NCI-H2029 (cell line): ENCODE results near the gene MYADML2.

ENCODE experiments used
- DNase-seq: peaks from one replicate; lab custom pipeline; 2025; lab: John Stamatoyannopoulos, UW

The MYADML2 gene

DNA sequence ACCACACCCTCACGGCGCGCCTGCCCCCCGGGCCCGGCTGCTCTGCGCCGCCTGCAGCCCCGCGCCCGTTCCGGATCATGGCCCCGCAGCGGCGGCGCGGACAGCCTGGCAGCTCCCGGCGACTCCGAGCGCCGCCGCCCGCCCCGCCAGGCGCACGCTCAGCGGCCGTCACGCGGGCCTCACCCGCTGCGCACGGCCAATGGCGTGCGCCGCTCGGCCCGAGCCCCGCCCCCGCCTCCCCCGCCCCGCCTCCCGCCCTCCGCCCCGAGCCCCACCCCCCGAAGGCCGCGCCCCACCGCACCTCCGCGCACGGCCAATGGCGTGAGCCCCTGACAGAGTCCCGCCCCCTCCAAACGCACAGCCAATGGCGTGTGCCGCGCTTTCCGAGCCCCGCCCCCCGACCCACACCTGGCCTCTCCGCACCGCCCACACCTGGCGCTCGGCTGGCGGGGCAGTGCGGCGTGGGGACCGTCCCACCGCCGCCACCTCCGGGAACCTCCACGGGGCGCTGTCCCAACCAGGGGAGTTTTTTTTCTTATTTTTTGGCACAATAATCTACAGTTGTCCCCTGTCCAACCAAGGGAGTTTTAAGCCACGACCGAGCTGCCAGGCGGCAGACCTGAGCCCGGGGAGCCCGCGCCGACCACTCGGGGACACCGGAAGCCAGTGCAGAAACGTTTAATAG lies 35.6 kb downstream of the MYADML2 start, which contains the start of gene PCYT2:
TSS of gene PCYT2 (minus strand) at position 123 of the 685 bp plus-strand sequence. CDS start at position 79, 44 bp downstream.
- peak; percentile 89 for DNase-seq

DNA sequence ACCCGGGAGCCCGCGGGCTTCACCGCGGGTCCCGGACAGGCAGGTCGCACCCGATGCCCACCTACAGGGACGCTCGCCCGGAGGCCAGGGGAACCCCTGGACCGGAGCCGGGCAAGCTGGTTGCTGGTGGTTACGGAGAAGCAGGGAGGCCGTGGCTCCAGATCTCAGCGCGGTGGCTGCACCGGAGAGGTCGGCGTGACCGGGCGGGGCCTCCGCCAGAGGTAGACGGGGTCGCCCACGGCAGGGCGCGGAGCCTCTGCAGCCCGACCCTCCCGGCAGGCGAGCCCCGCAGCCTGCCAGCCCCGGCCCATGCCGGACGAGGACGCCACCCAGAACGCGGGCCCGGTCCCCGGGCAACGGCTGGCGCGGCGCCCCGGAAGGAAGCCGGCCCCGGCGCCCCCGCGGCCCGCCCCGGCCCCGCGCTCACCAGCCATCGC lies 36.2 kb downstream of the MYADML2 start:
- DNase-seq: no peak

DNA sequence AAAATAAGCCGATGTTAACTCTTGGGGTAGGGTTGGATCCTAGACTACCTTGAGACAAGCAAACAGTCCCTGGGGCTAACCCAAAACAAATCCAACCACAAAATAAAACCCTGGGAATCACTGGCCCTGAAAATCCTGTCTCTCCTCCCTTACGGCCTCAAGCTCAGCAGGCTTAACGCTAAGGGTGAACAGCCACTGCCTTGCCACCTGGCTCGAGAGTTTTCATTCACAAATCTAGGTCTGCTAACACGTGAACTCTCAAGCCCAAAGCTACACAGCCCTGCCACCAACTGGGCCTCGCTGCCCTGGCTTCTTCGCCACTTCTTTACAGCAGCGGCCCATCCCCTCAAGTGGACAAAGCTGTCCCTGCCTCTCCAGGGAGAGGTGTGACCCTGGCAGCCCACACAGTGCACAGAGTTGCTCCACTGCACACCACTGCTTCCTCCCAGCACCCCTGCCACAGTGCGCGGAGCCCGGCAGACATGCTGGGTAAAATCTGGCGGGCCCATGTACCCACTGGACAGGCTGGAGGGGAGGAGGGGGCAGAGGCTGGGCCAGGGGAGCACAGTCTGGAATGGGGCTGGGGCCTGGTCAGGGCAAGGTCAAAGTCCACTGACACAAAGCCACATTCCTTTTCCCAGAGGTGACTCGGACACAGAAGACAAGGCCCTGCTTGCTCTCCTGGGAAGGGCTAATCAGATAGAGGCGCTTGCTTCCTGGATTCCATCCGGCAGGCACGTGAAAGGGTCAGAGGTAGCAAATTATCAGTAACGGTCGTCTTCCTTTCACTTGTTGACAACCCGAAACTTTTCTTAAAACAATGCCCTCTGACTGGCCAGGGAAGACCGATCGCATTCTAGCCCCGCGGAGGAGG lies 36.8 kb downstream of the MYADML2 start:
- no peak for DNase-seq

DNA sequence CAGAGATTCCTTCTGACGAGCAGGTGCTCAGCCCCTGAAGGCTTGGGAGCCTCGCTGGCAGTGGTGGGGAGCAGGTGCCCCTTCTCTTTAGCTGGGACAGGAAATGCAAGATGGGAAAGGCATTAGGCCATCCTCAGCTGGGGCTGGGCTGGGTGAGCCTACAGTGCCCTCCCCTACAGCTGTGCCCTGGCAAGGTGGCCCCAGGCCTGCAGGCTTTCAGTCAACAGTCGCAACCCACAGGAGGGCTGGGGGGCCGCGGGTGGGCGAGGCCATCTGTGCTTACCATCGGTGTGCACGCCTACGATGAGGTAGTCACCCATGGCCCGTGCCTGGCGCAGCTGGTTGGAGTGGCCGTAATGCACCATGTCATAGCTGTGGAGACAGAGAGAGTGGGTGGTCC lies 37.8 kb downstream of the MYADML2 start:
- no peak for DNase-seq

DNA sequence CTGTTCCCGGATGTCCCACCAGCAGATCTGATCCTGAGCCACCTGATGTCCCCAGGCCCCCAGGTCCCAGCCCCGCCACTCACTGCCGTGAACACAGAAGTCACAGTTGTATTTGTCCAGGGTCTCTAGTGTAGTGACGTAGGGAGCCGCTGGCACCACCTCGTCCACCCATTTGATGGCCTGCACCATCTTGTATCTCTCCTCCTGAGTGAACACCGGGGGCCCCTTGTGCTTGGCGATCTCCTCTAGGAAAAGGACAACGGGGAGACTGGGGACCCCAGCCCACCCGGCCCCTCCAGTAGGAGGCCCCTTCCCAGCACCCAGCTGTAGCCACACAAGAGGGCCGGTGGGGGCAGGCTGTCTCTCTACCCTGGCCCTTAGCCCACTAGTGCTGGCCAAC lies 38.2 kb downstream of the MYADML2 start:
- no peak for DNase-seq

DNA sequence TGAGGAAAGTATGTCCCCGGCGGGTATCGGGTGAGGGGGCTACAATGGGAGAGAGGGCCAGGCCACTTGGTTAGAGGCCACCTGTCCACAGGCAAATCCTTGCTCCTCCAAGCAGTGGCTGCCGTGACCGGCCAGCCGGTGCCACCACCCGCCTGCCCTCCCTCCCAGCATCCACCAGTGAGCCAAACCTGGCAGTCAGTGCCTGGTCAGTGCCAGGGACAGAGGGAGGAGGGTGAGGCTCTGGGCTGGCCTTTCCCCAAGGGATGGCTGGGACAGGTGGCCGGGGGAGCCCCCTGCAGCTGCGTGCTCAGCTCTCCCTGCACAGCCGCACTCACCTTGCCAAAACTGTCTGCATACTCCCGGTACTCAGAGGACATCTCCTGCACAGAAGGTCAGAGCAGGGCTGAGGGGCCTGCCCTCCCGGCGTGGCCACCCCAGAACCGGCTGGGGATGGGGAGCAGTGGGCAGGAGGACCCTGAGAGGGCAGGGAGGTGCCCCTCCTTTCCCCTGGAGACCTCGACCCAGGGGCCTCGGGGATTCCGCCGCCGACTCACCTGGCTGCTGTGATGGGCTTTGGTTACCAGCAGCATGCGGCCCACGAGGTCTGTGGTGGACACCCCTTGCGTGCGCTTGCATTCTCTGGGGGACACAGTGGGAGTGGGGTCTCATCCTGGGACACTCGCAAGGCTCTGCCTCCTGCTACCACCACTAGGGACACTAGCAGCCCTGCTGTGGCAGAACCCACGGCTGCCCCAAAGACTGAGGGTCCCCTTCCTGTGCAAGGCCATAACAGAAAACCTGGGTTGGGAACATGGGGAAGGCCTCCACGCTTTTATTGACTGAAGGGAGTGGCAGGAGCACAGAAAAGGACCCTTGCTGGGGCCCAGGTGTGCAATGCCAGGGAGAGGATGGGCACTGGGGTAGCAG lies 39.6 kb downstream of the MYADML2 start:
- DNase-seq: no peak

- no peak for DNase-seq
Measured at GRCh38 chr17:81906476-81907218, 40.4 kb downstream of the MYADML2 start.

- DNase-seq: no peak
Measured at GRCh38 chr17:81905993-81906392, 41.0 kb downstream of the MYADML2 start.

DNA sequence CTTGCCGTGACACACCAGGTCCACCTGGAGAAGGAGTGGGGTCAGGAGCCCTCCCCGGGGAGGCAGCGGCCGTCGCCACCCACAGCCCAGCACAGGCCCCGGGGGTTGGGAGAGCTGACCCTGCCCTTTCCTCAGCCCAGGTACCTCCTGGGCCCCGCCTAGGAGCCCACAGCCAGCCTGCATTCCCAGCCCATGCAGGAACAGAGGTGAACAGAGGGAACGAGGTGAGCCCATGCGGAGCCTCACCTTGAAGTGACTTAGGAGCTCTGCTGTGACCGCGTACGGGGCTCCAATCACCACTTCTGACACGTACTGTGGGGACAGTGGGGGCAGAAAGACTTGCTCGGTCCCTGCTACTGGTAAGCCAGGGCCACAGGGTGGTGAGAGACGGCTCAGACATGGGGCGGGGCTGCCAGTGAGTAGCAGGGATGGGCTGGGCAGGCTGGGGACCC lies 41.6 kb downstream of the MYADML2 start:
- DNase-seq: no peak

GRCh38 chr17:81904600-81905423 lies 42.2 kb downstream of the MYADML2 start:
- no peak for DNase-seq

DNA sequence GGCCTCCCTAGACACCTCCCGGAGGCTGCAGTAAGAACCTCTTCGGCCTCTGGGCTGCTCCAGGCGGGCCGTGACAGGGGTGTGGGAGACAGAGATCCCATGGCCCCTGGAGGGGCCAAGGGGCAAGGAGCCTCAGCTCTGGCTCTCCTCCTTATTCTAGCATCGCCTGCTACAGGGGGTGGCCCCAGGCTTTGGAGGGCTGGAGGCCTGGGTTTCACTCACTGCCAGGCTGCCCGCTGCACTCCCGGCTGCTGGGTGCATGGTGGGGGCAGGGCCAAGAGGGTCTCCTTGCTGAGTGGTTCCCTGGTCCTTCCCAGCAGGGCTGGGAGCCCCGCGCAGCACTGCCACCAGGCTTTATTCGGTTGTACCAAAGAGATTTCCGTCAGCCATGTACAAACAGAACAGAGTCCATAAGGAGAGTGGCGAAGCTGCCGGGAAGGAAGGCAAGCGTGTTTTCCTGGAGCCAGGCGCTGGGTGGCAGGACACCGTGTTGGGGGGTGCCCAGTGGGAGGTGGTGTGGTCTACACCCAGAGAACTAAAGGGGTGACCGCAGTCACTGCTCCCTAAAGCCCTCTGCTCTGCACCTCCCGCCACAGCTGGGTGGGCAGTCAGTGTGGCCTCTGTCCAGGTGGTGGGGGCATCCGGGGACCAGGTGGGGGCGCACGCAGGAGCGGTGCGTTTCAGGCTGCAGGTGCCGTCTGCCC lies 43.0 kb downstream of the MYADML2 start:
- no peak for DNase-seq

- DNase-seq: no peak
Measured at GRCh38 chr17:81903415-81903831, 43.6 kb downstream of the MYADML2 start.

- no peak for DNase-seq
Measured at GRCh38 chr17:81902653-81903414, 44.2 kb downstream of the MYADML2 start.

DNA sequence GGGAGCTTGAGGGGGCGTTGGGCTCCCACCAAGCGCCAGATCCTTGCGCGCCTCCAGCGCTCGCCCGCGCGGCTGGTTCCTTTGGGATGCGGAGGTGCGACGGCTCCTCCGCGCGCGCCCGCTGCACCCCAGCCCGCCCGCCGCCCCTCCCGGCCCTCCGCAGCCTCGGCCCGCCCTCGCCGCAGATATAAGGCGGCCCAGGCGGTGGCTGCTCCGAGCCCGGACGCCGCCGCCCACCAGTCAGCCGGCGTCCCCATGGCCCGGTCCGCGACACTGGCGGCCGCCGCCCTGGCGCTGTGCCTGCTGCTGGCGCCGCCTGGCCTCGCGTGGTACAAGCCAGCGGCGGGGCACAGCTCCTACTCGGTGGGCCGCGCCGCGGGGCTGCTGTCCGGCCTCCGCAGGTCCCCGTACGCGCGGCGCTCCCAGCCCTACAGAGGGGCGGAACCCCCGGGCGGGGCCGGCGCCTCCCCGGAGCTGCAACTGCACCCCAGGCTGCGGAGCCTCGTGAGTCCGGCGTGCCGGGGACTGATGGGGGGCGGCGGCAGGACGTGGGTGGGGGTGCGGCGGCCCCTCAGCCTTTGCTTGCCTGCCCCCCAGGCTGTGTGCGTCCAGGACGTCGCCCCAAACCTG lies 44.9 kb downstream of the MYADML2 start, which contains the start of gene NPB:
TSS of gene NPB (plus strand) at position 216 of the 630 bp plus-strand sequence. CDS start at position 256, 40 bp downstream.
- no peak for DNase-seq

- no peak for DNase-seq
Measured at GRCh38 chr17:81901167-81902022, 45.6 kb downstream of the MYADML2 start.

GRCh38 chr17:81900181-81900820 lies 46.7 kb downstream of the MYADML2 start:
- DNase-seq: no peak
